Right lobe of liver (tissue), 4 donors: ENCODE results near the gene TMEM154.

Source experiments
- CTCF ChIP-seq, 4 donors: fragments of 200-600 bp in 3 of 4; fragments of 450-650 bp in 1 of 4; IDR thresholded peaks; one replicate each; pipeline versions ENCODE4 v1.5.1 to v1.8.0; 2016 to 2022; ENCODE audit warnings: antibody characterized with exemption in 4 of 4, mild to moderate bottlenecking in 2 of 4
- POLR2A ChIP-seq: fragments of 450-650 bp; IDR thresholded peaks from one replicate; pipeline ENCODE4 v1.6.1; 2017; ENCODE audit warnings: antibody characterized with exemption, mild to moderate bottlenecking
- donor health status: DM: no; HTN: no; CAD: no.
- donor health status: DM: no; HTN: no; CAD: no.
- donor health status: DM: no; HTN: yes; CAD: no.

GRCh38 chr4:152630324-152630723 lies 49.5 kb downstream of the TMEM154 start:
- TF ChIP-seq POLR2A (no peak), CTCF (IDR thresholded peaks at IDR 0.05) (no peak)
